Duodenal mucosa (tissue), 2 donors: Measurements from ENCODE around the gene PWWP2B.
A peak's percentile ranks its signal among the peaks of the same experiment; 100 is the strongest.

Experiments
- H3K27ac ChIP-seq: one replicate; pipeline ENCODE4 v1.7.0; 2013; ENCODE audit warnings: low read depth, low read length
- H3K27me3 ChIP-seq, 2 donors: one replicate each; pipeline ENCODE4 v1.7.0; 2013; ENCODE audit warnings: low read length in 2 of 2, control low read depth in 1 of 2; ENCODE audit not compliant: insufficient read depth in 2 of 2, control insufficient read depth in 1 of 2
- H3K36me3 ChIP-seq, 2 donors: one replicate each; pipeline ENCODE4 v1.7.0; 2013; ENCODE audit warnings: low read length in 2 of 2, control low read depth in 1 of 2; ENCODE audit not compliant: insufficient read depth in 2 of 2, control insufficient read depth in 1 of 2
- H3K4me1 ChIP-seq, 2 donors: one replicate each; pipeline ENCODE4 v1.7.0; 2013; ENCODE audit warnings: low read length in 2 of 2, control low read depth in 1 of 2; ENCODE audit not compliant: insufficient read depth in 2 of 2, control insufficient read depth in 1 of 2
- H3K4me3 ChIP-seq, 2 donors: one replicate each; pipeline ENCODE4 v1.7.0; 2013; ENCODE audit warnings: low read length in 2 of 2, low read depth in 1 of 2
- H3K9ac ChIP-seq, 2 donors: one replicate each; pipeline ENCODE4 v1.7.0; 2013; ENCODE audit warnings: low read length in 2 of 2, low read depth in 1 of 2
- H3K9me3 ChIP-seq, 2 donors: one replicate each; pipeline ENCODE4 v1.7.0; 2013; ENCODE audit warnings: low read length in 2 of 2, control low read depth in 1 of 2; ENCODE audit not compliant: control insufficient read depth in 1 of 2

Gene PWWP2B

GRCh38 chr10:132406181-132406580 lies 9.2 kb downstream of the PWWP2B start:
- Histone ChIP-seq H3K36me3 (peaks cover 0 to 14% of the 10 kb centered on the region in 2 donors), H3K4me1 (peaks cover 27 to 34% of the 10 kb centered on the region in 2 donors), H3K27ac (no peak overlapping the region)

GRCh38 chr10:132406750-132407149 lies 9.8 kb downstream of the PWWP2B start:
- Histone ChIP-seq H3K4me3 (no peak overlapping the region), H3K4me1 (peaks cover 33 to 34% of the 10 kb centered on the region in 2 donors), H3K9me3 (no peaks in the 10 kb centered on the region), H3K27me3 (no peaks in the 10 kb centered on the region), H3K9ac (peak overlapping the region in 1 of 2 donors; percentile 71), H3K27ac (peak overlapping the region; percentile 70), H3K36me3 (peaks cover 0 to 14% of the 10 kb centered on the region in 2 donors)

More at GRCh38 chr10:132406181-132406580, 9.2 kb downstream of the PWWP2B start:
- Histone ChIP-seq H3K9ac (no peak overlapping the region), H3K4me3 (no peak overlapping the region), H3K9me3 (no peaks in the 10 kb centered on the region), H3K27me3 (no peaks in the 10 kb centered on the region)

- peak overlapping the region; percentile 50 to 51 for H3K4me3 ChIP-seq
- peaks cover 38 to 39% of the 10 kb centered on the region in 2 donors for H3K4me1 ChIP-seq
- peaks cover 0 to 14% of the 10 kb centered on the region in 2 donors for H3K36me3 ChIP-seq
- H3K9me3 ChIP-seq, result no peaks in the 10 kb centered on the region
- peak overlapping the region; percentile 73 for H3K27ac ChIP-seq
- H3K27me3 ChIP-seq, result no peaks in the 10 kb centered on the region
- peak overlapping the region; percentile 70 to 71 for H3K9ac ChIP-seq
Measured at GRCh38 chr10:132407243-132407746, 10.3 kb downstream of the PWWP2B start.

- Histone ChIP-seq H3K4me1 (peaks cover 43% of the 10 kb centered on the region in 2 donors), H3K36me3 (peaks cover 0 to 14% of the 10 kb centered on the region in 2 donors), H3K4me3 (peak overlapping the region; percentile 50 to 51), H3K9ac (peak overlapping the region; percentile 70 to 71), H3K9me3 (no peaks in the 10 kb centered on the region), H3K27me3 (no peaks in the 10 kb centered on the region), H3K27ac (peak overlapping the region; percentile 73)
Measured at GRCh38 chr10:132407846-132408278, 10.9 kb downstream of the PWWP2B start.

- H3K9ac ChIP-seq, result peak overlapping the region; percentile 70 to 71
- H3K36me3 ChIP-seq, result peaks cover 0 to 14% of the 10 kb centered on the region in 2 donors
- H3K9me3 ChIP-seq, result no peaks in the 10 kb centered on the region
- H3K27me3 ChIP-seq, result no peaks in the 10 kb centered on the region
- H3K4me1 ChIP-seq, result peaks cover 43% of the 10 kb centered on the region in 2 donors
- peak overlapping the region; percentile 73 for H3K27ac ChIP-seq
- H3K4me3 ChIP-seq, result peak overlapping the region; percentile 50 to 51
Measured at GRCh38 chr10:132408367-132408781, 11.4 kb downstream of the PWWP2B start.

GRCh38 chr10:132408823-132409666 lies 12.0 kb downstream of the PWWP2B start:
- H3K4me1 ChIP-seq, result peaks cover 43% of the 10 kb centered on the region in 2 donors
- peak overlapping the region; percentile 25 to 71 for H3K9ac ChIP-seq
- H3K36me3 ChIP-seq, result peaks cover 0 to 14% of the 10 kb centered on the region in 2 donors
- peak overlapping the region; percentile 73 for H3K27ac ChIP-seq
- no peaks in the 10 kb centered on the region for H3K9me3 ChIP-seq
- no peaks in the 10 kb centered on the region for H3K27me3 ChIP-seq
- peak overlapping the region in 1 of 2 donors; percentile 50 for H3K4me3 ChIP-seq

- H3K9ac ChIP-seq, result no peak overlapping the region
- H3K4me1 ChIP-seq, result peaks cover 43% of the 10 kb centered on the region in 2 donors
Measured at GRCh38 chr10:132409667-132410028, 12.6 kb downstream of the PWWP2B start.

GRCh38 chr10:132410056-132410778 lies 13.2 kb downstream of the PWWP2B start:
- H3K4me1 ChIP-seq, result peaks cover 43% of the 10 kb centered on the region in 2 donors
- no peaks in the 10 kb centered on the region for H3K27me3 ChIP-seq
- H3K9me3 ChIP-seq, result no peaks in the 10 kb centered on the region
- peaks cover 0 to 16% of the 10 kb centered on the region in 2 donors for H3K36me3 ChIP-seq
- no peak overlapping the region for H3K9ac ChIP-seq
- H3K27ac ChIP-seq, result no peak overlapping the region
- H3K4me3 ChIP-seq, result no peak overlapping the region

More at GRCh38 chr10:132409667-132410028, 12.6 kb downstream of the PWWP2B start:
- H3K4me3 ChIP-seq, result no peak overlapping the region
- no peak overlapping the region for H3K27ac ChIP-seq
- H3K27me3 ChIP-seq, result no peaks in the 10 kb centered on the region
- H3K36me3 ChIP-seq, result peaks cover 0 to 14% of the 10 kb centered on the region in 2 donors
- H3K9me3 ChIP-seq, result no peaks in the 10 kb centered on the region

GRCh38 chr10:132410779-132411532 lies 14.0 kb downstream of the PWWP2B start:
- Histone ChIP-seq H3K9ac (peak overlapping the region in 1 of 2 donors; percentile 56), H3K27me3 (no peaks in the 10 kb centered on the region), H3K9me3 (no peaks in the 10 kb centered on the region), H3K36me3 (peaks cover 0 to 13% of the 10 kb centered on the region in 2 donors), H3K4me1 (peaks cover 43% of the 10 kb centered on the region in 2 donors), H3K27ac (peak overlapping the region; percentile 62), H3K4me3 (no peak overlapping the region)
